GM12801 (cell line): ENCODE results near the gene GOLM1.

Source experiments
- TF ChIP-seq, protein P1 (sequence below): IDR thresholded peaks from one replicate; pipeline ENCODE4 v1.5.1; 2011; ENCODE audit warnings: control low read depth; ENCODE audit not compliant: insufficient read length; ENCODE audit errors: extremely low read depth

The GOLM1 gene

GRCh38 chr9:86064220-86064619 lies 35.1 kb downstream of the GOLM1 start:
- TF ChIP-seq, protein P1, sequence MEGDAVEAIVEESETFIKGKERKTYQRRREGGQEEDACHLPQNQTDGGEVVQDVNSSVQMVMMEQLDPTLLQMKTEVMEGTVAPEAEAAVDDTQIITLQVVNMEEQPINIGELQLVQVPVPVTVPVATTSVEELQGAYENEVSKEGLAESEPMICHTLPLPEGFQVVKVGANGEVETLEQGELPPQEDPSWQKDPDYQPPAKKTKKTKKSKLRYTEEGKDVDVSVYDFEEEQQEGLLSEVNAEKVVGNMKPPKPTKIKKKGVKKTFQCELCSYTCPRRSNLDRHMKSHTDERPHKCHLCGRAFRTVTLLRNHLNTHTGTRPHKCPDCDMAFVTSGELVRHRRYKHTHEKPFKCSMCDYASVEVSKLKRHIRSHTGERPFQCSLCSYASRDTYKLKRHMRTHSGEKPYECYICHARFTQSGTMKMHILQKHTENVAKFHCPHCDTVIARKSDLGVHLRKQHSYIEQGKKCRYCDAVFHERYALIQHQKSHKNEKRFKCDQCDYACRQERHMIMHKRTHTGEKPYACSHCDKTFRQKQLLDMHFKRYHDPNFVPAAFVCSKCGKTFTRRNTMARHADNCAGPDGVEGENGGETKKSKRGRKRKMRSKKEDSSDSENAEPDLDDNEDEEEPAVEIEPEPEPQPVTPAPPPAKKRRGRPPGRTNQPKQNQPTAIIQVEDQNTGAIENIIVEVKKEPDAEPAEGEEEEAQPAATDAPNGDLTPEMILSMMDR = no peak

GRCh38 chr9:86062845-86063693 lies 36.3 kb downstream of the GOLM1 start:
- TF ChIP-seq, protein P1 = no peak

DNA sequence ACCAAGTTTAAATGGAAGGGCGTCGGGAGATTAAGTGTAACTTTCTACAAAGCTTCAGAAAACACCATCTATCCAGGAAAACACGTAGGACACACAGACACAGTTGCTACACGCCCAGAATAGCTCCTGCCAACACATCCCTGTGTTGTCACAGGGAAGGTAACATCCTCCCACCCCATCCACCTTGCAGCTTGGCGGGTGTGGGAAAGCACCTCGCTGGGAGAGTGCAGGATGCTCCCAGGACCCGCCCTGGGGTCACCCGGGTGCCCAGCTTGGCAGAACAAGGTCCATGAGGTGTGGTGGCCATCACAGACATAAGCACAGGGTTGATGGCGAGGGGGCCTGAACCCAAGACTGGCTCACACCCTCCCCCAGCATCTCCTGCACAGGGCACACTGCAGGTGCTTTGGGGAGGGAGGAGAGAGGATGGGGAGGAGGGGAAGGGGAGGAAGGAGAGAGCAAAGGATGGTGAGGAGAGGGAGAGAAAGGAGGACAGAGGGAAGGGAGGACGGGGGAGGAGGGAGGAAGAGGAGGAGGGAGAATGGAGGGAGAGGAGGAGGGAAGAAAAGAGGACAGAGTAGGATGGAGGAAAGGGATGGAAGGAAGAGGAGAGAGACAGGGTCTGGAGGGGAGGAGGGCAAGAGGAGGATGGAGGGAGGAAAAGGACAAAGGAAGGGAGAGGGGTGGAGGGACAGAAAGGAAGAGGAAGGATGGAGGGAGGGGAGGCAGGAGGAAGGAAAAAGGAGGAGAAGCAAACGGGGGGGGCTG lies 37.2 kb downstream of the GOLM1 start:
- TF ChIP-seq, protein P1 = no peak

- TF ChIP-seq, protein P1 = no peak
These were observed 41.9 kb downstream of the GOLM1 start for GRCh38 chr9:86057491-86057890.

DNA sequence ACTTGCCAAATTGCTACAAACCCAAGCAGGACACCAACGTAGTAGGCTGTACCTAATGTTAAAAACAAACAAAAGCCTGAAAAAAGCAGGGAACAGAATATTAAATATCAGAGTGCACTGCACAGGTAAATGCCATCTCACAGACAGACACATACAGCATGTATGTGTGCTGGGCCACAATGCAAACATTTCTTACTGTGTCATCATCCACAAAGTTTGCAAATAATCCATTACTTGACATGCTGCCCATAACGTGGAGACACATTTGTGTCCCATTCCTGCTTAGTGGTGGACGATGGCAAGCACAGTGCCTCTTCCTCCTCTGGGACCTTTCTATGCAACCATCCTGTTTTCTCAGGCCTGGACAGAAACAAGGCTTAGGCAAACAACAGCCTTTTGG lies 44.7 kb downstream of the GOLM1 start:
- TF ChIP-seq, protein P1 = no peak

DNA sequence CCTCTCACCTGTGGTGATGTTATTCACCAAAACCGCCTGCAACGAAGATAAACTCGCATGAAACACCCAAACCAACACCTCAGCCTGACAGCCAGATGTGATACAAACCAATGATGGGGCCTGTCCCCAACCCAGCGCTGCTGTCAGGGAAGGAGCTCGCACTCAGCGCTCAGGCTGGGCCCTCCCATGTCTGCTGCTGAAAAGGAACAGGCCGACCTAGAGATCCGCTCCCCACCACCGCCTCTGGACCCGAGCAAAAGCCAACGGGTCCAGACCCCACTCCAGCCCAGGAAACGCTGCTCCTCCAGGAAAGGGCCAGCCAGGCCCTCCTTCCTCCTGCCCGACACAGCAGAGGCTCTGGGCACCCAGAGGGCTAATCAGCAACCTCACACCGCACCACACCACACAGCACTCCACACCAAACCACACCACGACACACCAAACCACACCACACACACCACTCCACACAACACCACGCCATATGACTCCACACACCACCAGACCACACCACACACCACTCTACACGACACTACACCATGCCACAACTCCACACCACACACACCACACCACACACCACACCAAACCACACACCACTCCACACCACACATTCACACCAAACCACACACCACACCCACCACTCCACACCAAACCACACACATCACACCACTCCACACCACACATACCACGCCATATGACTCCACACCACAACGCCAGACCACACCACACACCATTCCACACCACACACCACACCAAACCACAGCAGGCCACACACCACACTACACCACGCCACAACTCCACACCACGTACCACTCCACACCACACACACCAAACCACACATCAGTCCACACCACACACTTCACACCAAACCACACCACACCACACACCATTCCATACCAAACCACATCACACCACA lies 46.5 kb downstream of the GOLM1 start:
- TF ChIP-seq, protein P1 = no peak

DNA sequence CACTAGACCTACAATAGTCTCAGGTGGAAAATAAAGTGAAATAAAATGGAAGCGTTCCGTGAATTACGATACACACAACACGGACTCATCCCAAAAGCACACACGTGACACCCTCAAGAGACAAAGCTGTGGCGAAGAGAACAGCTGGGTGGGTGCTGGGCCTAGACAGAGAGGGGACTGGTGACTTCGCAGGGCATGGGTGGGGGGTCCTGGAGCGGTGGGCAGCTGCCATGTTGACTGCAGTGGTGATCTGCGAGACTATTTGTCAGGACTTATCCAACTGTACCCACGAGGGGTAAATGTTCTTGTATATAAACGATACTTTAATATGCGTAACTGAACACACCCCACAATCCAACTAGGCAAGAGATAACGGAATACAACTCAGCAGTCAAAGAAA lies 52.0 kb downstream of the GOLM1 start:
- TF ChIP-seq, protein P1 = no peak
